Left ventricle myocardium superior (tissue), 1 donor: Measurements from ENCODE around the gene HBM. TPM values are rescaled to one million over a fixed set of nuclear protein-coding genes. Genes with fewer than 3 reads are reported as not detected.
"Not testable (repeated sequence)": the region's sequence is repeated elsewhere in the genome, so short reads cannot be mapped to it uniquely, and the experiment has no call there.

Experiments used
- ATAC-seq: fragments of 200-7000 bp; cut with Tn5 transposase; one replicate; pipeline ENCODE4 v1.9.1; 2020; ENCODE audit warnings: mild to moderate bottlenecking, moderate library complexity
- DNase-seq: peaks from one replicate; pipeline ENCODE4 v3.0.0-alpha.2; 2020
- intact Hi-C: fragments of 100-400 bp; cut with micrococcal nuclease; formaldehyde crosslinking; loops from one replicate; pipeline ENCODE4 v1.11.0; 2022
- total RNA-seq: library from RNA; stranded (reverse); fragmentation: NEBNext Ultra II Directional; extraction: Animal tissue kit (Norgen Biotek cat#: 25700); gene quantifications from one replicate; pipeline ENCODE4 v1.2.1, GENCODE V29; 2021
- donor health status: DM: no; HTN: yes; CAD: no; lungs with severe emphysema.

HBM gene
- total RNA-seq, 1 donor from 2014 or later: not detected

GRCh38 chr16:179211-180092 lies 13.7 kb downstream of the HBM start:
- intact Hi-C loops: loop anchor here (5.0 kb wide), 1 partner anchor 72 kb away; no protein-coding TSS in a partner anchor
- DNase-seq: no peak

GRCh38 chr16:180101-180675 lies 14.4 kb downstream of the HBM start, which contains the start of gene HBQ1:
HBQ1 (plus strand) TSS chr16:180459; CDS start chr16:180487, 28 bp downstream.
- DNase-seq: peak; percentile 48
- intact Hi-C loops: loop anchor here (5.0 kb wide), 1 partner anchor 73 kb away; no protein-coding TSS in a partner anchor
- peak; percentile 44 for ATAC-seq

More at GRCh38 chr16:179211-180092, 13.7 kb downstream of the HBM start:
- no peak for ATAC-seq

DNA sequence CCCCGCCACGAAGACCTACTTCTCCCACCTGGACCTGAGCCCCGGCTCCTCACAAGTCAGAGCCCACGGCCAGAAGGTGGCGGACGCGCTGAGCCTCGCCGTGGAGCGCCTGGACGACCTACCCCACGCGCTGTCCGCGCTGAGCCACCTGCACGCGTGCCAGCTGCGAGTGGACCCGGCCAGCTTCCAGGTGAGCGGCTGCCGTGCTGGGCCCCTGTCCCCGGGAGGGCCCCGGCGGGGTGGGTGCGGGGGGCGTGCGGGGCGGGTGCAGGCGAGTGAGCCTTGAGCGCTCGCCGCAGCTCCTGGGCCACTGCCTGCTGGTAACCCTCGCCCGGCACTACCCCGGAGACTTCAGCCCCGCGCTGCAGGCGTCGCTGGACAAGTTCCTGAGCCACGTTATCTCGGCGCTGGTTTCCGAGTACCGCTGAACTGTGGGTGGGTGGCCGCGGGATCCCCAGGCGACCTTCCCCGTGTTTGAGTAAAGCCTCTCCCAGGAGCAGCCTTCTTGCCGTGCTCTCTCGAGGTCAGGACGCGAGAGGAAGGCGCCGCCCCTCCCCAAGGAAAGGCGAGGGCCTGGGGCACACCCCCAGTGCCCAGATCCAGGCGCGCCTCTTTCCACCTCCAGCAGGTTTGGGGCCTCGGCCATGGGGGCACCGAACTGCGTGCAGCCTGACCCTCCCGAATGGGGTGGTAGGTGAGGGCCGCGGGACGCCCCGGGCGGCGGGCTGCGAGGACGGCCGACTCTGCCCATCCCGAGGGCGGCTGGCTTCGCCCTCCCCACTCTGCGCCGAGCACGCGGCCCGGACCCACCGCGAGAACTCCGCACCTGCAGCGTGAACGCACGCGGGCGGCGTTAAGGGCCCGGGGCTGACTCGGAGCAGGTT lies 15.1 kb downstream of the HBM start:
- DNase-seq (peak; percentile 85), ATAC-seq (peak; percentile 81)
- intact Hi-C loops: loop anchor here (5.0 kb wide), 1 partner anchor 74 kb away; no protein-coding TSS in a partner anchor

GRCh38 chr16:181565-182021 lies 15.8 kb downstream of the HBM start:
- intact Hi-C loops: loop anchor here (5.0 kb wide), 1 partner anchor 74 kb away; no protein-coding TSS in a partner anchor
- ATAC-seq (no peak), DNase-seq (no peak)

- intact Hi-C loops: loop anchor here (5.0 kb wide), 1 partner anchor 76 kb away; no protein-coding TSS in a partner anchor
- ATAC-seq: no peak
Measured at GRCh38 chr16:183005-183404, 17.2 kb downstream of the HBM start.

GRCh38 chr16:185213-185612 lies 19.4 kb downstream of the HBM start:
- no peak for DNase-seq
- intact Hi-C loops: no loop called here
- no peak for ATAC-seq

More at GRCh38 chr16:183005-183404, 17.2 kb downstream of the HBM start:
- no peak for DNase-seq

- no peak for ATAC-seq
- DNase-seq: no peak
- intact Hi-C loops: no loop called here
Measured at GRCh38 chr16:185691-186090, 19.9 kb downstream of the HBM start.

- ATAC-seq (no peak), DNase-seq (no peak)
- intact Hi-C loops: no loop called here
Measured at GRCh38 chr16:187330-187729, 21.6 kb downstream of the HBM start.

DNA sequence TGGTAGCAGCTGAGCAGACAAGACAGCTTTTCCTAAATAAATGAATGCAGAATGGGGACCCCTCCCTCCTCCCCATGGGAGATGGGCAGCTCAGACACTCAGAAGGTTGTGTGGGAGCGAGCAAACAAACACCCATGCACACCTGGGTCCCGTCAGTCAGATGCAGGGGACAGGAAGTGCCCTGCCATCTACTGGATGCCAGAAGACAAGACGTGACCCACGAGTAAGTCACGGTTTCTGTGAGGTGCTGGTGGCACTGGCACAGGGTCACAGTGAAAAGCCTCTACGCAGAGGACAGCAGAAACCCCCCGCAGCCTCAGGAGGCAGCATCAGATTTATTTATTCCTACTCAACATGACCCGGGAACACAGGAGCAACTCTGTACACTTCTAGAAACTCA lies 22.9 kb downstream of the HBM start:
- intact Hi-C loops: no loop called here
- DNase-seq (no peak), ATAC-seq (no peak)

DNA sequence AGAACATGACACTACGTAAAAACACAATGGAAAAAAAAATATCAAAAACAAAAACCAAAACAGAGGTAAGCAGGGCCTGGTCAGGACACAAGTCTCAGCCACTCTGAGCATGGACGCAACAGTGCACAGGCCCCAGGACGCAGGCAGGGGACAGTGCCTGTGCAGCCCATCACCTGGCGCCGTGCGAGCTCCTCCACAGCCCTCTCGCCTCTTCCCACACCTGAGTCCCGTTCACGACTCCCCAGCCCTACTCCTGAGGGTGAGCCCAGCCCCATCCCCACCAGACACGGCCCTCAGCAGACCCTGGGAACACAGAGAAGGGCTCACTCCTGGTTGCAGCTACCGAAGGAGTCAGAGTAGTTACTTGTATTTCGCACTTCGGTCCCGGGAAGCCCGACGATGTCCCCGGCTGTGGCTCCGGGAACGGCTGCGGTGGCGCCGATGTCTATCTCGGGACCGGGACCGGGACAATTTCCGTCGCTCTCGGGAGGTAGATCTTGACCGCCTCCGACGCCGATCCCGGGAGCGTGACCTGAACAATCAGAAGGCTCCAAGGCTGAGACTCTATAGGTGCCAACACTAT lies 23.9 kb downstream of the HBM start:
- intact Hi-C loops: no loop called here
- ATAC-seq: no peak
- DNase-seq: no peak

GRCh38 chr16:191831-192230 lies 26.1 kb downstream of the HBM start:
- intact Hi-C loops: no loop called here
- DNase-seq: no peak
- ATAC-seq: no peak

GRCh38 chr16:192686-193085 lies 26.9 kb downstream of the HBM start:
- ATAC-seq: no peak
- intact Hi-C loops: no loop called here

GRCh38 chr16:193441-193840 lies 27.7 kb downstream of the HBM start:
- DNase-seq (no peak), ATAC-seq (no peak)
- intact Hi-C loops: no loop called here

More at GRCh38 chr16:192686-193085, 26.9 kb downstream of the HBM start:
- DNase-seq: no peak

DNA sequence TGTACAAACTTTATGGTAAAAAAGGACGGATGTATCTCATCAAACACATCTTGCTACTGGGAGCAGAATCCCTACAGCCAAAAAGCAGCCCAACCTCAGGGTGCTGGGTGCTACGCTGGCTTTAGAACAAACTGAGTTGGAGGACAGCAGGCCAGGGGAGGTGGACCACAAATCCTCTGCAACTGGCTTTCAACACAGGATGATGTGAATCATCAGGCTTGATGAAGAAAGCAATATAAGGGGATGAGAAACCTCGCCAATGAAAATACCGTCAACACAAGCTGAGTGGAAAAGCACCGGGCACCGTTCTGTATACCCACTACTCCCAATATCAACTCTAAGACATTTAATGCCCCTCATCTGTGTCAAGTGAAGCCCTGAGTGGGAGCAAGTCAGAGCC lies 28.7 kb downstream of the HBM start:
- DNase-seq: no peak
- intact Hi-C loops: no loop called here
- ATAC-seq: no peak

GRCh38 chr16:200388-200787 lies 34.6 kb downstream of the HBM start:
- DNase-seq: no peak
- ATAC-seq: no peak
- intact Hi-C loops: no loop called here

- ATAC-seq: no peak
- intact Hi-C loops: no loop called here
- DNase-seq: no peak
Measured at GRCh38 chr16:203246-203645, 37.5 kb downstream of the HBM start.

- intact Hi-C loops, ATAC-seq, DNase-seq: not testable (repeated sequence)
Measured at GRCh38 chr16:204046-204445, 38.3 kb downstream of the HBM start.

GRCh38 chr16:209359-209758 lies 43.6 kb downstream of the HBM start:
- ATAC-seq, intact Hi-C loops, DNase-seq: not testable (repeated sequence)
